GM12892 (cell line): ENCODE data around the gene TRAF3IP3.

ENCODE experiments used
- POLR2A ChIP-seq: IDR thresholded peaks from 2 replicates; pipeline ENCODE4 v1.6.1; 2011; ENCODE audit warnings: low read depth, low read length, control low read depth
- POLR2AphosphoS5 ChIP-seq: IDR thresholded peaks from 2 replicates; pipeline ENCODE4 v1.6.1; 2011; ENCODE audit warnings: low read depth, low read length, control low read depth

GRCh38 chr1:209741193-209741592, 14.7 kb upstream of the TRAF3IP3 start:
- TF ChIP-seq POLR2AphosphoS5, result no peak
- no peak for TF ChIP-seq POLR2A
